ENCODE data around the gene PLA2G4E. TPM values are rescaled to one million over a fixed set of nuclear protein-coding genes. Genes with fewer than 3 reads are reported as not detected.

PLA2G4E gene
- polyA plus RNA-seq, 3 donors = not detected

GRCh38 chr15:41995476-41995855 is 25.4 kb downstream of the PLA2G4E start:
- no peak for TF ChIP-seq CTCF (IDR thresholded peaks at IDR 0.05)
- no peaks in the 10 kb centered on the region for H3K4me1 Mint-ChIP-seq
- no peak overlapping the region for H2AFZ ChIP-seq (ENCODE audit: insufficient read depth, low read depth, low read length, poor library complexity, severe bottlenecking)
- H3K9me3 ChIP-seq (replicated peaks in 1 of 2; ENCODE audit: control insufficient read depth in 1 of 2, insufficient read depth in 1 of 2, low read length in 2 of 2) = no peaks in the 10 kb centered on the region
- H3K79me2 ChIP-seq (ENCODE audit: insufficient read depth, low read length) = no peaks in the 10 kb centered on the region
- H3K4me2 ChIP-seq (replicated peaks; ENCODE audit: extremely low read depth, low read length, poor library complexity, severe bottlenecking) = no peak overlapping the region
- no peaks in the 10 kb centered on the region for H4K20me1 ChIP-seq (ENCODE audit: insufficient read depth, low read length)
- WGBS (ENCODE audit: insufficient coverage) = 100% methylated on average over 5 of the region's 7 CpGs
- no peaks in the 10 kb centered on the region for H3K27me3 ChIP-seq (ENCODE audit: control insufficient read depth in 2 of 2, insufficient read depth in 2 of 2, low read length in 2 of 2)
- no peak overlapping the region for H3K4me3 Mint-ChIP-seq
- no peaks in the 10 kb centered on the region for H3K36me3 Mint-ChIP-seq
- no peaks in the 10 kb centered on the region for H3K4me1 ChIP-seq (ENCODE audit: control insufficient read depth in 1 of 2, insufficient read depth in 2 of 2, low read length in 2 of 2)
- no peak overlapping the region for H3K27ac Mint-ChIP-seq
- DNase-seq = no peak
- H3K27me3 Mint-ChIP-seq (ENCODE audit: low read depth in 3 of 3) = peaks cover 0 to 5% (median 1%) of the 10 kb centered on the region in 3 donors
- H3K9ac ChIP-seq (ENCODE audit: insufficient read depth, low read length, poor library complexity, severe bottlenecking) = no peak overlapping the region
- no peaks in the 10 kb centered on the region for H3K9me3 Mint-ChIP-seq
- H3K4me3 ChIP-seq (replicated peaks in 1 of 3; ENCODE audit: low read depth in 2 of 3, low read length in 3 of 3) = no peak overlapping the region
- intact Hi-C loops (cut with micrococcal nuclease) = no loop called here
- H3K27ac ChIP-seq (ENCODE audit: low read depth in 1 of 2, low read length in 2 of 2) = no peak overlapping the region
- H3K36me3 ChIP-seq (replicated peaks in 1 of 2; ENCODE audit: control insufficient read depth in 1 of 2, insufficient read depth in 2 of 2, low read length in 2 of 2) = no peaks in the 10 kb centered on the region

- Histone ChIP-seq H4K20me1 (ENCODE audit: insufficient read depth, low read length) (no peaks in the 10 kb centered on the region), H3K4me2 (replicated peaks; ENCODE audit: extremely low read depth, low read length, poor library complexity, severe bottlenecking) (no peak overlapping the region), H2AFZ (ENCODE audit: insufficient read depth, low read depth, low read length, poor library complexity, severe bottlenecking) (no peak overlapping the region), H3K27ac (ENCODE audit: low read depth in 1 of 2, low read length in 2 of 2) (no peak overlapping the region), H3K36me3 (replicated peaks in 1 of 2; ENCODE audit: control insufficient read depth in 1 of 2, insufficient read depth in 2 of 2, low read length in 2 of 2) (no peaks in the 10 kb centered on the region), H3K4me3 (replicated peaks in 1 of 3; ENCODE audit: low read depth in 2 of 3, low read length in 3 of 3) (no peak overlapping the region), H3K9ac (ENCODE audit: insufficient read depth, low read length, poor library complexity, severe bottlenecking) (no peak overlapping the region), H3K4me1 (ENCODE audit: control insufficient read depth in 1 of 2, insufficient read depth in 2 of 2, low read length in 2 of 2) (no peaks in the 10 kb centered on the region), H3K79me2 (ENCODE audit: insufficient read depth, low read length) (no peaks in the 10 kb centered on the region), H3K27me3 (ENCODE audit: control insufficient read depth in 2 of 2, insufficient read depth in 2 of 2, low read length in 2 of 2) (no peaks in the 10 kb centered on the region), H3K9me3 (replicated peaks in 1 of 2; ENCODE audit: control insufficient read depth in 1 of 2, insufficient read depth in 1 of 2, low read length in 2 of 2) (no peaks in the 10 kb centered on the region)
- no peak for DNase-seq
- no peak overlapping the region for H3K4me3 Mint-ChIP-seq
- no peak for TF ChIP-seq CTCF (IDR thresholded peaks at IDR 0.05)
- peak overlapping the region in 1 of 7 donors; percentile 70 for H3K27ac Mint-ChIP-seq
- H3K27me3 Mint-ChIP-seq (ENCODE audit: low read depth in 3 of 3) = peaks cover 1 to 6% (median 1%) of the 10 kb centered on the region in 3 donors
- intact Hi-C loops (cut with micrococcal nuclease) = no loop called here
- H3K36me3 Mint-ChIP-seq = no peaks in the 10 kb centered on the region
- no peaks in the 10 kb centered on the region for H3K4me1 Mint-ChIP-seq
- no peaks in the 10 kb centered on the region for H3K9me3 Mint-ChIP-seq
- 90% methylated on average over 10 of the region's 10 CpGs for WGBS (ENCODE audit: insufficient coverage)
These were observed 25.9 kb downstream of the PLA2G4E start for GRCh38 chr15:41994772-41995475.

All from CD14-positive monocyte (primary cell).